Prostate gland (tissue), 2 donors: ENCODE measurements around the gene CTNNBIP1.

Source experiments
- CTCF ChIP-seq, 4 experiments: fragments of 200-600 bp in 2 of 4; fragments of 450-650 bp in 2 of 4; sonication (generic) in 2 of 4; IDR thresholded peaks; 1 replicate in 3 of 4; 2 replicates in 1 of 4; pipeline ENCODE4 v1.5.1; 2016 to 2019; ENCODE audit warnings: antibody characterized with exemption in 4 of 4, mild to moderate bottlenecking in 2 of 4, moderate library complexity in 2 of 4
- POLR2A ChIP-seq: fragments of 450-650 bp; IDR thresholded peaks from one replicate; pipeline ENCODE4 v1.6.1; 2016; ENCODE audit warnings: antibody characterized with exemption, mild to moderate bottlenecking
- POLR2AphosphoS5 ChIP-seq: sonication (generic); formaldehyde crosslinking; IDR thresholded peaks from one replicate; pipeline ENCODE4 v1.6.1; 2017; ENCODE audit warnings: antibody characterized with exemption

- TF ChIP-seq CTCF (IDR thresholded peaks at IDR 0.05) (no peak), POLR2AphosphoS5 (no peak), POLR2A (no peak)
Measured at GRCh38 chr1:9816199-9816598, 93.9 kb downstream of the CTNNBIP1 start.
